K562 treated with DMSO at 1 percent for 24 hours (cell line): ENCODE measurements around the gene PIK3C3. TPM values are rescaled to one million over a fixed set of nuclear protein-coding genes. Genes with fewer than 3 reads are reported as not detected.

ENCODE experiments used
- total RNA-seq: library from RNA; unstranded; fragments of 300-600 nt; gene quantifications from 2 replicates; pipeline ENCODE4 v1.2.3, GENCODE V29; 2022; ENCODE audit warnings: low read depth; ENCODE audit not compliant: insufficient read depth

PIK3C3 gene
- total RNA-seq, result 15.7 and 19.5 TPM in 2 replicates

DNA sequence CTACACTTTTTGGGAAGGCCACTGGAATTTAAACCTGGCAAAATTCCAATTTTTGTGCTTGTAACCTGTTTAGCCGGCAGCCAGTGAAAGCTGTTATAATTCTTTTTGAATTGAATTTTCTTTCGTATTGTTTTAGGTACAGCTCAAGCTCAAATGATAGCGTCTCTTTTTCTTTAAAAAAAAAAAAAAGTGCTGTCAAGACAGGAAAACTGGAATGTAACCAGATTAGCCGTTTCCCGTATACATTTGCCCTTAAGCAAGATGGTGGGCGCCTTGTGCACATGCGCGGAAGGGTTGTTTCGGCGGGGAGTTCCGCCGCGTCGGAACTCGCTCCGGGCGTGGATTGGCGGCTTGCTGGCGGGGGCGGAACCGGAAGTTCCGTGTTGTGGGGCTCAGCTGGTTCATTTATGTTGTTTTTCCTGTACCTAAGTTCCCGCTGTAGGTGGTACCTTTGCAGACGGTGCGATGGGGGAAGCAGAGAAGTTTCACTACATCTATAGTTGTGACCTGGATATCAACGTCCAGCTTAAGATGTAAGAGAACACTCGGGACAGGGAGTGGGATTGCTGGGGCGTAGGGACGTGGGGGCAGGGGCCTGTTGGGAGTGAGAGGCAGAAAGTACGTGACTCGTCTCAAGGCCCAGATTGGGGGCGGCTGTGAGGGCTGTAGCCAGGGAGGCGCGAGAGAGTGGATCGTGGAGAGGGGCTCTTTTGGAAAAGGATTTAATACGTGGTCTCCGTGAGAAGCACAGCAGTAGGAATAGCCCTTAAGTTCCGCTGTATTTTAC, at the start of gene PIK3C3:
Gene PIK3C3 (plus strand): TSS at position 408 of the 787 bp plus-strand sequence. CDS start 58 bp downstream, at position 466.

